Endothelial cell (in vitro differentiated cells): Measurements from ENCODE around the gene GRID1. TPM values are rescaled to one million over a fixed set of nuclear protein-coding genes. Genes with fewer than 3 reads are reported as not detected.

Experiments used
- DNase-seq: peaks from one replicate; pipeline ENCODE4 v3.0.0; 2021; ENCODE audit warnings: low spot score
- H3K27ac Mint-ChIP-seq: one replicate; pipeline ENCODE4 v1.8.0; 2021; ENCODE audit warnings: mixed read lengths, inconsistent platforms; ENCODE audit not compliant: unreplicated experiment
- H3K27me3 Mint-ChIP-seq: one replicate; pipeline ENCODE4 v1.8.0; 2021; ENCODE audit warnings: mild to moderate bottlenecking, moderate library complexity, mixed read lengths, inconsistent platforms; ENCODE audit not compliant: unreplicated experiment
- H3K36me3 Mint-ChIP-seq: one replicate; pipeline ENCODE4 v1.8.0; 2021; ENCODE audit warnings: mild to moderate bottlenecking, low read depth, mixed read lengths, inconsistent platforms; ENCODE audit not compliant: unreplicated experiment
- H3K4me1 Mint-ChIP-seq: one replicate; pipeline ENCODE4 v1.8.0; 2021; ENCODE audit warnings: mild to moderate bottlenecking, mixed read lengths, inconsistent platforms; ENCODE audit not compliant: unreplicated experiment
- H3K4me3 Mint-ChIP-seq: one replicate; pipeline ENCODE4 v1.8.0; 2021; ENCODE audit warnings: mild to moderate bottlenecking, mixed read lengths, inconsistent platforms; ENCODE audit not compliant: unreplicated experiment
- H3K9me3 Mint-ChIP-seq: one replicate; pipeline ENCODE4 v1.8.0; 2021; ENCODE audit warnings: mixed read lengths, inconsistent platforms; ENCODE audit not compliant: unreplicated experiment
- total RNA-seq: library from RNA; stranded (reverse); fragmentation: NEBNext Ultra II Directional; extraction: Animal tissue kit (Norgen Biotek cat#: 25700); gene quantifications from one replicate; pipeline ENCODE4 v1.2.1, GENCODE V29; 2021; ENCODE audit not compliant: unreplicated experiment
- TF ChIP-seq, protein P1 (sequence below): fragments of 200-600 bp; sonication (generic); IDR thresholded peaks from one replicate; pipeline ENCODE4 v1.5.0; 2021; ENCODE audit warnings: antibody characterized with exemption; ENCODE audit not compliant: unreplicated experiment

The GRID1 gene
- total RNA-seq, 1 donor from 2014 or later: 0.26 TPM

GRCh38 chr10:86403183-86403797 is 36.7 kb upstream of the GRID1 start:
- Mint-ChIP-seq H3K27ac (no peak overlapping the region), H3K4me3 (no peak overlapping the region), H3K27me3 (peaks cover 17% of the 10 kb centered on the region), H3K4me1 (no peaks in the 10 kb centered on the region), H3K9me3 (no peaks in the 10 kb centered on the region), H3K36me3 (peaks cover 5% of the 10 kb centered on the region)
- DNase-seq: no peak
- TF ChIP-seq, protein P1, sequence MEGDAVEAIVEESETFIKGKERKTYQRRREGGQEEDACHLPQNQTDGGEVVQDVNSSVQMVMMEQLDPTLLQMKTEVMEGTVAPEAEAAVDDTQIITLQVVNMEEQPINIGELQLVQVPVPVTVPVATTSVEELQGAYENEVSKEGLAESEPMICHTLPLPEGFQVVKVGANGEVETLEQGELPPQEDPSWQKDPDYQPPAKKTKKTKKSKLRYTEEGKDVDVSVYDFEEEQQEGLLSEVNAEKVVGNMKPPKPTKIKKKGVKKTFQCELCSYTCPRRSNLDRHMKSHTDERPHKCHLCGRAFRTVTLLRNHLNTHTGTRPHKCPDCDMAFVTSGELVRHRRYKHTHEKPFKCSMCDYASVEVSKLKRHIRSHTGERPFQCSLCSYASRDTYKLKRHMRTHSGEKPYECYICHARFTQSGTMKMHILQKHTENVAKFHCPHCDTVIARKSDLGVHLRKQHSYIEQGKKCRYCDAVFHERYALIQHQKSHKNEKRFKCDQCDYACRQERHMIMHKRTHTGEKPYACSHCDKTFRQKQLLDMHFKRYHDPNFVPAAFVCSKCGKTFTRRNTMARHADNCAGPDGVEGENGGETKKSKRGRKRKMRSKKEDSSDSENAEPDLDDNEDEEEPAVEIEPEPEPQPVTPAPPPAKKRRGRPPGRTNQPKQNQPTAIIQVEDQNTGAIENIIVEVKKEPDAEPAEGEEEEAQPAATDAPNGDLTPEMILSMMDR: no peak

DNA sequence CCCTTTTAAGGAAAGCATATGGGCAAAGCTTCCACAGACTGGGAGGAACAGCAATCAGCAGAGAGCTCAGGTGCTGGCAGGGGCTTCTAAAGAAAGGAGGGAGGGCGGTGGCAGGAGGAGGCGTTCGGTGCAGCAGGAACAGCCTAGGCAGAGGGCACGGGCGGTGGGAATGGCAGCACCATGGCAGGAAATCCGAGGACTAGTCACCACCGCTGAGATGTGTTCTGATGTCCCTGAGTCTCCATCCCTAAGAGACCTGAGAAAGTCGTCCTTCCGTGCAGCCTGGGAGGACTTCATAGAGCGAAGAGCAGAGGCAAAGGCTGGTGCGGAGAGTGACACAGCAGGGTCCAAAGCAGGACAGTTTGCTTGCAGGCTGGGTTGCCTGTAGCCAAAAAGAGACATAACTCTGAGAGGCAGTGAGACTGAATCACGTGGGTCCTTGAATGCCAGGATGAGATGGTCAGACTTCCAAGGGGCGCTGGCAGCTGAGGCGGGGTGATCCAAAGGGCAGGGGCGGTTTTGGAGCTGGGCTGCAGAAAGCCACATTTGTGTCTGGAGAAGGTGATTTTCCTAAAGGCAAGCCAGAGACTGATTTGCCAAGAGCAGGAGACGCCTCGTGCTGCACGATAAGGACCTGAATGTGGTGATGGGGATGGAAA is 35.8 kb upstream of the GRID1 start:
- Mint-ChIP-seq H3K27me3 (peaks cover 17% of the 10 kb centered on the region), H3K27ac (no peak overlapping the region), H3K4me3 (no peak overlapping the region), H3K4me1 (no peaks in the 10 kb centered on the region), H3K36me3 (peaks cover 5% of the 10 kb centered on the region), H3K9me3 (no peaks in the 10 kb centered on the region)
- TF ChIP-seq, protein P1: no peak
- DNase-seq: no peak

DNA sequence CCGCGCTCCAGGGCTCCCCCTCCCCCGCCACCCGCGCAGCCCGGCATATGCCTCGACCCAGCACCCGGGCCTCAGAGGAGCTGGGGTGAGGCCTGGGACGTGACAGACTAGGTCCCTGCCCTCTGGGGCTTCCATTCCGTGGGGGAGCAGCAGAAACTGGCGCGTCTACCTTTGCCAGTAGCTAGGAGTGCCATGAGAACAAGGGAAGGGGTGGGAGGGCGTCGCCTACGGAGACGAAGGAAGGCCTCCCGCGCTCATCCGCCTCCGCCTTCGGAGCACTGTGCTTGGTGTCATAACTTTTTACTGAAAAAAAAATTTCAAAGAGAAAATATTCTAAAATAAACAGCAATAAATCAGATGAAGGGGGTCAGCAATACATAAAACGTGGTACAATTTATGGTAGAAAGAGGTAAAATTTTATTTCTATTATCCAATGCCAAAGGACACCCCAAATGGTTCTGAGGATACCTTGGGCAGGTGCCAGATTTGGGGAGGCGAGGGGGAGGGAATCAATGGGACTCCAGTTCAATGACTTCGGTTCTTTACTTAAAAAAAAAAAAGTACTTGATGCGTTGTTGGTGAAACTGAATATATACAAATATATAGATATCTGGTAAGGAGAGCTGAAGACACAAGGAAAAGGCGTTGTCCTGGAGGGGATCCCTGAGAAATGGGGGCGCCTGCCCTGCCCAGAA is 35.1 kb upstream of the GRID1 start:
- no peaks in the 10 kb centered on the region for H3K4me1 Mint-ChIP-seq
- no peaks in the 10 kb centered on the region for H3K9me3 Mint-ChIP-seq
- peaks cover 5% of the 10 kb centered on the region for H3K36me3 Mint-ChIP-seq
- H3K4me3 Mint-ChIP-seq: peak overlapping the region; percentile 21
- H3K27ac Mint-ChIP-seq: no peak overlapping the region
- TF ChIP-seq, protein P1: no peak
- no peak for DNase-seq
- H3K27me3 Mint-ChIP-seq: peaks cover 17% of the 10 kb centered on the region

- H3K27me3 Mint-ChIP-seq: peaks cover 17% of the 10 kb centered on the region
- TF ChIP-seq, protein P1: no peak
- H3K36me3 Mint-ChIP-seq: peaks cover 5% of the 10 kb centered on the region
- H3K4me3 Mint-ChIP-seq: no peak overlapping the region
- no peaks in the 10 kb centered on the region for H3K4me1 Mint-ChIP-seq
- H3K27ac Mint-ChIP-seq: no peak overlapping the region
- peak; percentile 38 for DNase-seq
- no peaks in the 10 kb centered on the region for H3K9me3 Mint-ChIP-seq
Measured at GRCh38 chr10:86400705-86401587, 34.4 kb upstream of the GRID1 start.
